Bronchial smooth muscle cell (primary cell): ENCODE results near the gene HS3ST2. TPM values are rescaled to one million over a fixed set of nuclear protein-coding genes. Genes with fewer than 3 reads are reported as not detected.

ENCODE experiments used
- total RNA-seq: library from RNA; depleted of rRNA; stranded (reverse); fragments of >200 nt; gene quantifications from 2 replicates; pipeline ENCODE4 v1.2.1, GENCODE V29; 2014

Gene HS3ST2
- under 0.01 TPM in 1 of 2 replicates, not detected in the other for total RNA-seq

GRCh38 chr16:22813948-22814710, at the start of gene HS3ST2:
TSS of gene HS3ST2 (plus strand) at chr16:22814162. CDS start at chr16:22814611, 449 bp downstream.

